Measurements from ENCODE around the gene ZC3HAV1L.
"Not testable (repeated sequence)": the region's sequence is repeated elsewhere in the genome, so short reads cannot be mapped to it uniquely, and the experiment has no call there.

ZC3HAV1L gene

DNA sequence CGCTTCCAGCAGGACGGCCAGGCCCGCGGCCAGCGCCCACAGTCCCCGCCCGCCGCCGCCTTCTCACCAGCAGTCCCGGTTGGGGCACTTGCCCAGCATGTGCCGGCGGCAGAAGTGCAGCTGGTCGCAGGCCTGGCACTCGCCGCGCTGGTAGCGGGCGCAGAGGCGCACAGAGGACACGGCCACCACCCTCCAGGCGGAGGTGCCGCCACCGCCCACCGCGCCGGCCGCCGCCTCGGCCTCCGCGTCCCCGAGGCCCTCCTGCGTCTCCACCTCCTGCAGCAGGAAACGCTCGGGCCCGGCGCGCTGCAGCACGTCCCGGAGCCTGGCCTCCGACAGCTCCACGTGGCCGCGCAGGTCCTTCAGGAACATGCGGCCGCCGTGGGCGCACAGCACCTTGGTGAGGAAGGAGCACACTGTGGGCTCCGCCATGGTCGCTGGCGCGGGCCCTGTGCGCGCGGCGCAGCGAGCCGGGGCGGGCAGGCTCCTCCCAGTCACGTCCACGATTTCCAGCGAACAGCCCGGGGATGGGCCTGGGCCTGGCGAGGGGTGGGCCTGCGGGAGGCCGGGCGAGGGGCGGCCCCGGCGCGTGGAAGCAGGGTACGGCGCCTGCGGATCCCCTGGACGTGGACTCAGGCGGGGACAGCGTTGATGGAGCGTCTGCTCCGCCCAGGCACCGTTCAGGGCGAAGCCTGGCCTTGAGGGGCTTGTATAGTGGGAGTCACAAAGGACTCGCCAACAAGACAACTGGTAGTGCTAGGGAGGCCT lies at the start of gene ZC3HAV1L:
ZC3HAV1L (minus strand) TSS at position 457 of the 768 bp plus-strand sequence; CDS start at position 432, 25 bp downstream.
- peak; percentile 86 for DNase-seq (ENCODE audit: low spot score)

DNA sequence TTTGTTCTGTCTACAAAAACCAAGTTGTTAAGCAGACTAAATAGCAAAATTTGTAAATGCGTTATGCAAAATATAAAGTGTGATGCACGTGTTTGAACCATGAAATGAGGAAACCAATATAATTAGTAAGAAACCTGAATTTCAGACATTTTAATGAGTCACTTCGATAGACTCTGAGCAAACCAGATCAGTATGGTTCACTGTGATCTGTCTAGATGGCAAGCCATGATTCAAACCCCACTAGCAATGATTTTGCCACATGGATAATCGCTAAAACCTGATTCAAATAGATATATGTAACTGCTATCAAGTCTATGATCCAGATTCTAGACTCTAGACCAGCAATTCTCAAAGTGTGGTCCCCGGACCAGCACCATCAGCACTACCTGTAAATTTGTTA lies 48.9 kb upstream of the ZC3HAV1L start:
- no peak for DNase-seq (ENCODE audit: low spot score)

DNA sequence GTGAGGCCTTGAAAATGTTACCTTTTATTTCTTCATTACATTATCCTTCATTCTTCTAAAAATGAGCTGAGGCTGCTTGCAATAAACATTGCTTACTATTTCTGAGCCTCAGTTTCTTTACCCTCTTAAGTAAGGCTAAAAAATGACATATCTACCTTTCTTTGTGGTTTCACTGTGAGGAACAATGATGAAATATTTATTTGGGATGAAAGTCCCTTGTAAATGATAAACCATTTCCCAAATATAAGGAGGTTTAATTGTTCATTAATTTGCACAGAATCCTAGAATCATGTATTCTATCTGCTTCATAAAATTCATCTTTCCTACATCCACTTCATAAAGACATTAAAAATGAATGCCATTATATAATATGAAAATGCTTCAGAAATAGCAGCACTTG lies 45.7 kb upstream of the ZC3HAV1L start:
- no peak for DNase-seq (ENCODE audit: low spot score)

- no peak for DNase-seq (ENCODE audit: low spot score)
These were observed 45.1 kb upstream of the ZC3HAV1L start for GRCh38 chr7:139080905-139081304.

- no peak for DNase-seq (ENCODE audit: low spot score)
These were observed 44.0 kb upstream of the ZC3HAV1L start for GRCh38 chr7:139079861-139080260.

GRCh38 chr7:139078911-139079310 lies 43.1 kb upstream of the ZC3HAV1L start:
- DNase-seq (ENCODE audit: low spot score): no peak

- DNase-seq (ENCODE audit: low spot score): no peak
These were observed 42.6 kb upstream of the ZC3HAV1L start for GRCh38 chr7:139078399-139078798.

GRCh38 chr7:139077706-139078105 lies 41.9 kb upstream of the ZC3HAV1L start:
- not testable (repeated sequence) for DNase-seq (ENCODE audit: low spot score)

- DNase-seq (ENCODE audit: low spot score): no peak
These were observed 40.2 kb upstream of the ZC3HAV1L start for GRCh38 chr7:139075871-139076686.

DNA sequence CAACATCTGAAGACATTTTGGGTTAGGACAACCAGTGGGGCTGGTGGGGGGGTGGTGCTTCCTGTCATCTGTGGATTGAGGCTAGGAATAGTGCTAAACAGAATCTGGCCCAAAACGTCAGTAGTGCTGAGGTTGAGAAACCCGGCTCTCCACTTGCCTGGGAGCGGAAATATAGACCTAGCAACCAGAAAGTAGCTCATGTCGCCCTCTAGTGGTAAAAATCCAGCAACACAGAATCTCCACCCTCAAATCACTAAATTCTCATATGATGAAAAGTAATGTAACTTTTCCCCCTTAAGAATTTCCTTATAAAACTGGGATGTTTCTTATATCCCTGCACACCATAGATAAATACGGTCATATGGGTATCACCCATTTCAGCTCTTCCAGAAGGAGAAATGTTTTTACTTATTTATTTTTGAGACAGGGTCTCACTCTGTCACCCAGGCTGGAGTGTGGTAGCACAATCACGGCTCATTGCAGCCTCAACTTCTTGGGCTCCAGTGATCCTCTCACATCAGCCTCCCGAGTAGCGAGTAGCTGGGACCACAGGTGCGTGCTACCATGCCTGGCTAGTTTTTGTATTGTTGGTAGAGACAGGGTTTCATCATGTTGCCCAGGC lies 39.3 kb upstream of the ZC3HAV1L start:
- DNase-seq (ENCODE audit: low spot score): peak; percentile 84

GRCh38 chr7:139072796-139073195 lies 37.0 kb upstream of the ZC3HAV1L start:
- no peak for DNase-seq (ENCODE audit: low spot score)

- no peak for DNase-seq (ENCODE audit: low spot score)
These were observed 35.8 kb upstream of the ZC3HAV1L start for GRCh38 chr7:139071680-139072079.

DNA sequence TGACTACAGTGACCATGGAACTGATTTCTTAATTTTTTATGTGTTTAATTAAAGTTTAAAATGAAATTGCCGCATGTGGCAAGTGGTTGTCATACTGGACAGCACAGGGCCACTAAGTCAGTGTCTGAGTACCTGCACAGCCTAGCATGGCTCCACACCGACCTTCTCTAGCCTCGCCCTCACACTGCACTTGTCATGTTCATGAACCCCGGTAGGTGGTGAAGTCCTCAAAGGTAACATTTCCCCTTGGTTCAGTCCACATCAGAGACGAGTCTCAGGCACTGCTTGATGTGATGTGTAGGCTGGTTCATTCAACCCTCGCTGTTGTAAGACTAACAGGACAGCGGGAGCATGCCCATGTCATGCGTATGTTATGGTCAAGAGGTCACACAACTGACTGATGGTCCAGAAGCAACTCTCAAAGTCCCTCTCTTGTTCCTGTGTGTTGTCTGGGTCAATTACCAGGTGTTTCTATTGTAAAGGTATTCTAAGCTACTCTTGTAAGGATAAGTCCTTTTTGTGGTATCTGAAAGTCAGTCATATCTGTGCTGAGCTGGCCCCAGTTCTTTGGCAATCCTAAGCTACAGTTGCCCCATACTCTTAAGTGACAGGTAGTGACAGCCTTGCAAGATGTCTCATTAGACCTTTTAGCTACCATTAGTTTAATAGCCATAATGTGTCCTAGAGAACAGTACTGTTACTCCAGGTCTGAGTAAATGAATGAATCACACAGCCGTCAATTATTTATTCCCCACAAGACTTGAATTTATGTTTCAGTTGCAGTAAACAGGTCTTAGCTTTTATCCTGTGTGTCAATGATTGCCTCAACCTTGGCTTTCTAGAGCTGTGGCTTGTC lies 32.9 kb upstream of the ZC3HAV1L start:
- DNase-seq (ENCODE audit: low spot score): no peak

DNA sequence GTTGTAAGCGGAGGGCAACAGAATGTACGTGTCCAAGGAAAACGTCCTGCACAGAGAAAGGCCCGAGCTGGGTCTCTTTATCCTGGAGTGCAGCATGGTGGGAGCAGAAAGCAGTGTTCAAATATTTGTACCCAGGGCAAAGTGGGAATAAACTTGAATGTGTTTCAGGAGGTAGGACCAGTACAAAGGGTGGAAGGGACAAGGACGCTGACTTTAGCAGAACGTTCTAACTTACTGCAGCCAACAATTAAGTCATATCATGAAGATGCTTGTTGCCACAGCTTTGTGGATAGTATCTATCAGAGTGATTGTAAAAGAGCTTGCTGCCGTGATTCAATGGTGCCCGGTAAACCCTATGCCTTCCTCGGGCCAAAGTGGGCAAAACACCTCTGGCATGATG lies 30.5 kb upstream of the ZC3HAV1L start:
- DNase-seq (ENCODE audit: low spot score): no peak

DNA sequence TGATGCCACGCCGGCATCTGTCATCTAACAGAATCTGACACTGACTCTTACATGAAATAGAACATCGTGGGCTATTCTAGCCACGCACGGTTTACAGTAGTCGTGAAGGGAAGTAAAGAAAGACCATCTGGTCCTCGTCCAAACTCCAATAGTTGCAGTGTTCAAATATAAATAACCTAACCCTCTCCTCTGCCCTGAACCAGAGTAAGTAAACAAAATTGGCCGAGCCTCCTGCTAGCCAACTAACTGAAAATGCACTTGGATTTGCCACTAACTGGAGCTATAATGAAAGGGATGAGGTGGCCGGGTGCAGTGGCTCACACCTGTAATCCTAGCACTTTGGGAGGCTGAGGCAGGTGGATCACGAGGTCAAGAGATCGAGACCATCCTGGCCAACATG lies 29.5 kb upstream of the ZC3HAV1L start:
- no peak for DNase-seq (ENCODE audit: low spot score)

DNA sequence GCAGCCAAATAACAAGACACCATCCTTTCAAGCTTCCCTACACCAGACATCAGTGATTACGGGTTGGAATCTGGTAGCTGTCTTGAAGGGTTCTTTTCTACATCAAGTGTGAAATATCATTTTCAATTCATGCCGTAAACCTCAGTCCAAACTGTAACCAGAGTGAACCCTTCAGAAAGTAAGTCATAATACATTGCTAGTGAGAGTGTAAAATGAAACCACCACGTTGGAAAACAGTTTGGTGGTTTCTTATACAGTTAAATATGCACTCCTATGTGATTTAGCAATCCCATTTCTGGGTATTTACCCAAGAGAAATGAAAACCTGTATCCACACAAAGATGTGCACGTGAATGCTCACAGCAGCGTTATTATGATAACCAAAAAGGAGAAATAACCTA lies 25.6 kb upstream of the ZC3HAV1L start:
- no peak for DNase-seq (ENCODE audit: low spot score)

- DNase-seq (ENCODE audit: low spot score): no peak
These were observed 24.9 kb upstream of the ZC3HAV1L start for GRCh38 chr7:139060695-139061237.

DNA sequence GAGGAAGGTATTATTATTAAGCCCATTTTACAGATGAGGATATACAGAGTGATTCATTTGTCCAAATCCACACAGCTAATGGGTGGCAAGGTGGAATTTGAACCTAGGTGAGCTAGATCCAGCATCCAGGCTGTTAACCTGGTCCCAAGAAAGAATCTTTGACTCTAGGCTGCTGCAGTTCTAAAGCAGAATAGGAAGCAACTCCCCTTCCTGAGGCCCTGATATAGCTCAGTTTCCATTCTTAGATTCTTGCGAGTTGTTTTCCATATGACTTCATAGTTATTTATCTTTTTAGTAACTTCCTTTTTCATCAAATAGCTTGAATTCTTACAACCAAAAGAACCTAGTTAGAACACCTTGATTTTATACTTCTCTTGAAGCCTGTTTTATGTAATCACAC lies 24.1 kb upstream of the ZC3HAV1L start:
- no peak for DNase-seq (ENCODE audit: low spot score)

- peak; percentile 52 for DNase-seq (ENCODE audit: low spot score)
These were observed 23.1 kb upstream of the ZC3HAV1L start for GRCh38 chr7:139058943-139059342.

DNA sequence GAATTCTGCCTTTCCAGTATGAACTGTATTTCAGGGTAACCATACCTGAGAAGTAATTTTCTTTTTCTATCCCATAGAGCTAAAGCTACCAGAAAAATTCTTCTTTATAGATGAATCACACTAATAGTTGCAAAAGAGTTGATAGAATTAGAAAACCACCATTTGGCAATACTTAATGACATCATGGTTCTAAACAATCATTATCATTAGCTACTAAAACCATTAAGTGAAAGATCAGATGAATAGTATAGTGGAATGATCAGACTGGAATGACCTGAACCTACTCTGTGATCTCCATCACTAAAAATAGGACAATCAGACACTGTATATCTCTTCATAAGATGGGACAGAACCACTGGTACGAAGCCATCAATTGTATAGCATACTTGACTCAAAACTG lies 19.8 kb upstream of the ZC3HAV1L start:
- no peak for DNase-seq (ENCODE audit: low spot score)

DNA sequence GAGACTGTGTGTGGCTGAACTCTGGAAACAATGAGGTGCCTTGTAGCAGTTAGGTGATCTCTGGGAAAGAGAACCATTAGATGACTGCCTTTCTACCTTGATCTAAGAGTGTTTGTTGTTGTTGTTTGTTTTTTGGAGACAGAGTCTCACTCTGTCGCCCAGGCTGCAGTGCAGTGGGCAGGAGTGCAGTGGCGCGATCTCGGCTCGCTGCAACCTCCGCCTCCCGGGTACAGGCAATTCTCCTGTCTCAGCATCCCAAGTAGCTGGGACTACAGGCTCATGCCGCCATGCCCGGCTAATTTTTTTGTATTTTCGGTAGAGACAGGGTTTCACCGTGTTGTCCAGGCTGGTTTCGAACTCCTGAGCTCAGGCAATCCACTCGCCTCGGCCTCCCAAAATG lies 18.8 kb upstream of the ZC3HAV1L start:
- not testable (repeated sequence) for DNase-seq (ENCODE audit: low spot score)

DNA sequence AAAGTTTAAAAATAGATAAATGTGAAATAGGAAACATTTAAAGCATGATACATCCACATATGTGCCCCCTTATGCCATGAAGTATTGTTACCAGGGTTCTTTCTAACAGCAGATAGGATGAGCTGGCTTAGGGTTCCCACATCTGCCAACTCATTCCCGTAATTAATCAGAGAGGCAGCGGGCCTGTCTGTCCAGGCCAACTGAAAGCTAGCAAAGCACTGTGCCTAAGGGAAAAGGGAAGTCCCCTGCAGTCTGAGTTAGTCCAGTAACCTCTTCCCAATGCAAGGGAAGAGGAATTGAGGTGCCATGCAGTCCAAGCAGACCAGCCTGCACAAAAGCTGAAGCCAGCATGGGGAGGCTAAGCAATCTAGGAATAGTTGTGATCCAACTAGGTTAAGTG lies 18.3 kb upstream of the ZC3HAV1L start:
- DNase-seq (ENCODE audit: low spot score): no peak

Measured in AG08395 (cell line).